K562 (cell line): ENCODE measurements around the gene FMN1. TPM values are rescaled to one million over a fixed set of nuclear protein-coding genes. Genes with fewer than 3 reads are reported as not detected.

Experiments
- ATAC-seq: fragments of 200-7000 bp; cut with Tn5 transposase; 3 replicates; pipeline ENCODE4 v1.9.1; 2020; ENCODE audit warnings: moderate library complexity
- BruUV-seq: library from RNA; stranded (reverse); fragments of 400-500 nt; replicated peaks from 2 replicates; lab custom pipeline; 2021; lab: Mats Ljungman, UMichigan
- CTCF ChIA-PET: fragments of 300-600 bp; formaldehyde crosslinking; extraction: SDS; loops from one replicate; lab custom pipeline; 2021; ENCODE audit warnings: low intra/inter-chr PET ratio; lab: Yijun Ruan, JAX
- POLR2A ChIA-PET: fragments of 300-600, 350-650 bp; sonication (Branson Sonifier 250); formaldehyde crosslinking; extraction: SDS; loops from one replicate; lab custom pipeline; 2021; ENCODE audit warnings: antibody characterized with exemption, inconsistent platforms; lab: Yijun Ruan, JAX
- DNase-seq, 4 experiments: peaks; one replicate each; pipeline versions ENCODE4 v3.0.0 to v3.0.0-alpha.2; 2011 to 2018; ENCODE audit warnings: low spot score in 3 of 4, mixed read lengths in 3 of 4; ENCODE audit errors: extremely low read depth in 1 of 4
- FAIRE-seq: peaks from 2 replicates; lab custom pipeline; 2011; peaks lifted over from hg19 to GRCh38; lab: Jason Lieb, UNC
- H2AFZ ChIP-seq: 2 replicates; pipeline ENCODE4 v1.6.0; 2011; ENCODE audit warnings: low read depth, low read length, control low read depth, inconsistent platforms
- H3K27ac ChIP-seq: fragments of 200-600 bp; 3 replicates; pipeline ENCODE4 v1.8.0; 2011; ENCODE audit warnings: low read depth, mild to moderate bottlenecking, control low read depth, inconsistent platforms, low read length, moderate library complexity, mixed read lengths; ENCODE audit errors: extremely low read depth
- H3K27me3 ChIP-seq, 2 experiments: fragments of 300-600 bp in 1 of 2; 2 replicates in 1 of 2; 3 replicates in 1 of 2; pipeline versions ENCODE4 v1.6.0 to v1.8.0; 2011; ENCODE audit warnings: inconsistent platforms in 2 of 2, low read length in 2 of 2, mild to moderate bottlenecking in 1 of 2, mixed read lengths in 1 of 2, moderate library complexity in 1 of 2; ENCODE audit not compliant: control insufficient read depth in 2 of 2, insufficient read depth in 2 of 2
- H3K36me3 ChIP-seq: fragments of 300-600 bp; 3 replicates; pipeline ENCODE4 v1.8.0; 2011; ENCODE audit warnings: mild to moderate bottlenecking, low read length, inconsistent platforms; ENCODE audit not compliant: control insufficient read depth, insufficient read depth
- H3K4me1 ChIP-seq, 2 experiments: fragments of 200-600 bp in 1 of 2; replicated peaks in 1 of 2; 2 replicates in 1 of 2; 3 replicates in 1 of 2; pipeline versions ENCODE4 v1.5.1 to v1.8.0; 2011; ENCODE audit warnings: inconsistent platforms in 2 of 2, low read length in 2 of 2, mild to moderate bottlenecking in 1 of 2, mixed read lengths in 1 of 2, moderate library complexity in 1 of 2; ENCODE audit not compliant: control insufficient read depth in 2 of 2, insufficient read depth in 2 of 2
- H3K4me2 ChIP-seq: 2 replicates; pipeline ENCODE4 v1.6.1; 2011; ENCODE audit warnings: low read length, control low read depth, inconsistent platforms, mixed read lengths; ENCODE audit not compliant: insufficient read depth
- H3K4me3 ChIP-seq: fragments of 200-600 bp; sonication (generic), shearing (Covaris generic); 2 replicates; pipeline ENCODE4 v1.5.1; 2016; ENCODE audit warnings: control low read depth, inconsistent platforms
- H3K79me2 ChIP-seq: fragments of 200-600 bp; 3 replicates; pipeline ENCODE4 v1.8.0; 2011; ENCODE audit warnings: low read length, inconsistent platforms; ENCODE audit not compliant: control insufficient read depth, insufficient read depth
- H3K9ac ChIP-seq, 2 experiments: 2 replicates each; pipeline versions ENCODE4 v1.6.0 to v1.6.1; 2011; ENCODE audit warnings: low read depth in 2 of 2, low read length in 2 of 2, control low read depth in 1 of 2, inconsistent platforms in 1 of 2, mild to moderate bottlenecking in 1 of 2, mixed read lengths in 1 of 2; ENCODE audit not compliant: insufficient read depth in 1 of 2
- H3K9me1 ChIP-seq: one replicate; pipeline ENCODE4 v1.6.0; 2011; ENCODE audit warnings: inconsistent platforms, mild to moderate bottlenecking, low read length, moderate library complexity; ENCODE audit not compliant: control insufficient read depth, insufficient read depth
- H3K9me3 ChIP-seq: replicated peaks from 2 replicates; pipeline ENCODE4 v1.5.1; 2011; ENCODE audit warnings: low read depth, low read length, inconsistent platforms; ENCODE audit not compliant: control insufficient read depth, insufficient read depth
- H4K20me1 ChIP-seq: replicated peaks from 2 replicates; pipeline ENCODE4 v1.6.1; 2011; ENCODE audit warnings: low read length, inconsistent platforms, mixed read lengths; ENCODE audit not compliant: control insufficient read depth, insufficient read depth
- ARHGAP35 ChIP-seq: fragments of 450-650 bp; IDR thresholded peaks from 2 replicates; pipeline ENCODE4 v1.6.1; 2018; ENCODE audit not compliant: partially characterized antibody
- BHLHE40 ChIP-seq: IDR thresholded peaks from 2 replicates; pipeline ENCODE4 v1.6.1; 2011; ENCODE audit warnings: low read length, improper control_type of control experiment
- CAMTA2 ChIP-seq: fragments of 250-450 bp; sonication (Bioruptor Pico); conservative IDR thresholded peaks from 2 replicates; pipeline ENCODE4 v1.5.1; 2022
- HDAC2 ChIP-seq: fragments of 450-650 bp; IDR thresholded peaks from 2 replicates; pipeline ENCODE4 v1.6.1; 2016; ENCODE audit warnings: mild to moderate bottlenecking
- HMBOX1 ChIP-seq: sonication (generic); IDR thresholded peaks from 2 replicates; pipeline ENCODE4 v1.6.1; 2016
- MCM5 ChIP-seq: fragments of 450-650 bp; IDR thresholded peaks from 2 replicates; pipeline ENCODE4 v1.6.1; 2016; ENCODE audit warnings: low read depth
- SRSF1 ChIP-seq: fragments of 200-400 bp; formaldehyde crosslinking; IDR thresholded peaks from 2 replicates; pipeline ENCODE4 v1.6.1; 2017; ENCODE audit warnings: mild to moderate bottlenecking, low read depth, low read length, moderate library complexity
- ZNF609 ChIP-seq: sonication (generic); formaldehyde crosslinking; IDR thresholded peaks from 2 replicates; pipeline ENCODE4 v1.8.1; 2023; ENCODE audit warnings: missing genetic modification reagents, mild to moderate bottlenecking, borderline replicate concordance
- WGBS: fragments of 100-300 bp; shearing (Covaris generic); methylation state at CpG from one replicate; pipeline ENCODE4 v1.1.6; 2016; ENCODE audit warnings: low coverage, mixed read lengths; ENCODE audit not compliant: insufficient coverage; ENCODE audit errors: missing lambda C conversion rate; 5-methylcytosine and 5-hydroxymethylcytosine counted together
- in situ Hi-C: fragments of 300-500 bp; cut with MboI; formaldehyde crosslinking; loops from 4 replicates; pipeline ENCODE4 v1.15.0; 2018; ENCODE audit warnings: inconsistent platforms, mixed read lengths
- intact Hi-C: fragments of 100-400 bp; cut with micrococcal nuclease; formaldehyde crosslinking; loops from 2 replicates; pipeline ENCODE4 v1.14.2; 2022
- polyA plus RNA-seq, 8 experiments: library from polyadenylated mRNA; depleted of rRNA in 4 of 8; stranded (reverse) in 5 of 8; unstranded in 3 of 8; fragments of >200 nt; fragmentation: Nextera tagmentation in 2 of 8; fragmentation: Illumina TruSeq in 1 of 8; extraction: Ambion mirVana in 2 of 8; extraction: Trizol in 1 of 8; gene quantifications; 2 replicates each; pipeline versions ENCODE4 v1.2.1 to v1.2.3, GENCODE V29; 2011 to 2014; ENCODE audit warnings: inconsistent platforms in 1 of 8, missing spikeins in 1 of 8
- total RNA-seq, 7 experiments: library from RNA; depleted of rRNA in 6 of 7; stranded (reverse); fragments of >200 nt in 6 of 7; fragmentation: Illumina TruSeq in 2 of 7; extraction: Trizol in 2 of 7; gene quantifications; 2 replicates each; pipeline versions ENCODE4 v1.2.1 to v1.2.3, GENCODE V29; 2011 to 2021; ENCODE audit warnings: low replicate concordance in 1 of 7

Gene FMN1
- total and polyA plus RNA-seq, 9 of the 15 experiments (the other 6 are each of a cell fraction or from before 2014, with no cell fraction given): 0.03 to 0.07 (median 0.04) TPM; not detected in 6

- in situ Hi-C loops: loop anchor here (5.0 kb wide), 1 partner anchor 329 kb away; no protein-coding TSS in a partner anchor
- Histone ChIP-seq H3K9me1 (no peaks in the 10 kb centered on the region), H3K27ac (no peak overlapping the region), H3K9ac (no peak overlapping the region), H3K27me3 (no peaks in the 10 kb centered on the region), H3K9me3 (no peaks in the 10 kb centered on the region), H2AFZ (no peak overlapping the region), H4K20me1 (no peaks in the 10 kb centered on the region), H3K4me1 (no peaks in the 10 kb centered on the region), H3K4me3 (no peak overlapping the region), H3K4me2 (no peak overlapping the region), H3K79me2 (no peaks in the 10 kb centered on the region), H3K36me3 (no peaks in the 10 kb centered on the region)
- DNase-seq (no peak), ATAC-seq (no peak), FAIRE-seq (no peak)
- POLR2A ChIA-PET: no interaction called here
- WGBS: 0% methylated on average over 7 of the region's 7 CpGs
- intact Hi-C loops: loop anchor here (10.0 kb wide), 1 partner anchor 147 kb away; no protein-coding TSS in a partner anchor
- no TSS peak for BruUV-seq
- TF ChIP-seq CAMTA2 (CRISPR knock-in tag): no peak
- no peak for TF ChIP-seq SRSF1
- TF ChIP-seq HDAC2: no peak
- CTCF ChIA-PET: no interaction called here
Observed at GRCh38 chr15:32991619-32992111, 202.8 kb downstream of the FMN1 start.

GRCh38 chr15:32990071-32990470, 204.4 kb downstream of the FMN1 start:
- CTCF ChIA-PET: no interaction called here
- Histone ChIP-seq H3K79me2 (no peaks in the 10 kb centered on the region), H3K4me1 (no peaks in the 10 kb centered on the region), H2AFZ (no peak overlapping the region), H3K4me2 (no peak overlapping the region), H3K9me3 (no peaks in the 10 kb centered on the region), H3K27ac (no peak overlapping the region), H4K20me1 (no peaks in the 10 kb centered on the region), H3K27me3 (no peaks in the 10 kb centered on the region), H3K9me1 (no peaks in the 10 kb centered on the region), H3K9ac (no peak overlapping the region), H3K36me3 (no peaks in the 10 kb centered on the region), H3K4me3 (no peak overlapping the region)
- DNase-seq (no peak), FAIRE-seq (no peak), ATAC-seq (no peak)
- POLR2A ChIA-PET: no interaction called here
- intact Hi-C loops (loop anchor here (10.0 kb wide), 1 partner anchor 145 kb away; no protein-coding TSS in a partner anchor), in situ Hi-C loops (loop anchor here (5.0 kb wide), 1 partner anchor 328 kb away; no protein-coding TSS in a partner anchor)
- BruUV-seq: no TSS peak
- WGBS: 2% methylated on average over 4 of the region's 4 CpGs
- TF ChIP-seq HMBOX1: no peak
- no peak for TF ChIP-seq MCM5
- no peak for TF ChIP-seq ZNF609 (CRISPR knock-in tag)
- no peak for TF ChIP-seq BHLHE40
- no peak for TF ChIP-seq ARHGAP35
